GM12878 (cell line): Measurements from ENCODE around the gene SLC38A1. TPM values are rescaled to one million over a fixed set of nuclear protein-coding genes. Genes with fewer than 3 reads are reported as not detected.

Source experiments
- ATAC-seq: fragments of 200-7000 bp; cut with Tn5 transposase; 3 replicates; pipeline ENCODE4 v1.9.1; 2020; ENCODE audit warnings: mild to moderate bottlenecking, moderate library complexity
- BruUV-seq: library from RNA; stranded (reverse); fragments of 400-500 nt; replicated peaks from 2 replicates; lab custom pipeline; 2021; lab: Mats Ljungman, UMichigan
- CTCF ChIA-PET: fragments of 300-600 bp; sonication (Branson Sonifier 250); formaldehyde crosslinking; extraction: SDS; loops from one replicate; lab custom pipeline; 2021; ENCODE audit warnings: inconsistent platforms; lab: Yijun Ruan, JAX
- POLR2A ChIA-PET: fragments of 350-600 bp; formaldehyde crosslinking; extraction: SDS; loops from one replicate; lab custom pipeline; 2021; ENCODE audit warnings: inconsistent platforms; lab: Charles Lee
- RAD21 ChIA-PET: fragments of 300-600 bp; sonication (Branson Sonifier 250); formaldehyde crosslinking; loops from one replicate; lab custom pipeline; 2023; ENCODE audit warnings: antibody characterized with exemption; ENCODE audit not compliant: unreplicated experiment; lab: Charles Lee
- SMC1A ChIA-PET: fragments of 300-600 bp; sonication (Branson Sonifier 250); formaldehyde crosslinking; loops from one replicate; lab custom pipeline; 2023; ENCODE audit not compliant: unreplicated experiment, uncharacterized antibody; lab: Charles Lee
- DNase-seq: peaks from one replicate; pipeline ENCODE4 v3.0.0-alpha.2; 2011; ENCODE audit warnings: low read depth, low spot score
- FAIRE-seq: peaks from 3 replicates; lab custom pipeline; 2011; peaks lifted over from hg19 to GRCh38; lab: Jason Lieb, UNC
- H2AFZ ChIP-seq: 2 replicates; pipeline ENCODE4 v1.6.0; 2011; ENCODE audit warnings: low read depth, low read length, control low read depth; ENCODE audit not compliant: control insufficient read depth
- H3K27ac ChIP-seq: 2 replicates; pipeline ENCODE4 v1.5.1; 2011; ENCODE audit warnings: control low read depth; ENCODE audit not compliant: control insufficient read depth, insufficient read depth
- H3K27me3 ChIP-seq, 2 experiments: replicated peaks in 1 of 2; 2 replicates each; pipeline versions ENCODE4 v1.6.0 to v1.6.1; 2011; ENCODE audit warnings: low read length in 1 of 2; ENCODE audit not compliant: control insufficient read depth in 2 of 2, insufficient read depth in 2 of 2
- H3K36me3 ChIP-seq, 2 experiments: 2 replicates each; pipeline ENCODE4 v1.5.1; 2011; ENCODE audit warnings: low read length in 1 of 2; ENCODE audit not compliant: control insufficient read depth in 2 of 2, insufficient read depth in 2 of 2
- H3K4me1 ChIP-seq: 2 replicates; pipeline ENCODE4 v1.6.1; 2011; ENCODE audit warnings: mild to moderate bottlenecking, low read length, moderate library complexity, mixed read lengths; ENCODE audit not compliant: control insufficient read depth, insufficient read depth
- H3K4me2 ChIP-seq: 2 replicates; pipeline ENCODE4 v1.6.0; 2011; ENCODE audit warnings: control low read depth; ENCODE audit not compliant: control insufficient read depth, insufficient read depth
- H3K4me3 ChIP-seq: fragments of 200-600 bp; sonication (generic); 2 replicates; pipeline ENCODE4 v1.5.1; 2016
- H3K79me2 ChIP-seq: 2 replicates; pipeline ENCODE4 v1.6.0; 2011; ENCODE audit warnings: low read length; ENCODE audit not compliant: control insufficient read depth, insufficient read depth
- H3K9ac ChIP-seq: 2 replicates; pipeline ENCODE4 v1.8.0; 2011; ENCODE audit warnings: low read length, control low read depth, mixed read lengths; ENCODE audit not compliant: control insufficient read depth, insufficient read depth
- H3K9me3 ChIP-seq: replicated peaks from 3 replicates; pipeline ENCODE4 v1.5.1; 2011; ENCODE audit warnings: mild to moderate bottlenecking, low read length; ENCODE audit not compliant: control insufficient read depth, insufficient read depth
- H4K20me1 ChIP-seq: 2 replicates; pipeline ENCODE4 v1.6.0; 2011; ENCODE audit not compliant: control insufficient read depth, insufficient read depth
- FOS ChIP-seq: IDR thresholded peaks from 3 replicates; pipeline ENCODE4 v1.6.1; 2011; ENCODE audit warnings: borderline replicate concordance; ENCODE audit not compliant: insufficient read length; ENCODE audit errors: extremely low read depth
- POLR2A ChIP-seq: IDR thresholded peaks from 2 replicates; pipeline ENCODE4 v1.6.1; 2011; ENCODE audit warnings: low read depth, mild to moderate bottlenecking, low read length
- POLR2AphosphoS5 ChIP-seq: IDR thresholded peaks from 2 replicates; pipeline ENCODE4 v1.6.1; 2011; ENCODE audit warnings: mild to moderate bottlenecking, low read length, inconsistent platforms
- RUNX3 ChIP-seq: IDR thresholded peaks from 2 replicates; pipeline ENCODE4 v1.6.1; 2012; ENCODE audit warnings: low read length, inconsistent platforms
- ZBED1 ChIP-seq: IDR thresholded peaks from 2 replicates; pipeline ENCODE4 v1.6.1; 2016; ENCODE audit warnings: borderline replicate concordance
- WGBS: methylation state at CpG from one replicate; pipeline ENCODE4 v1.1.6; 2016; ENCODE audit warnings: low lambda C conversion rate; ENCODE audit not compliant: insufficient replicate concordance, insufficient coverage; ENCODE audit errors: missing lambda C conversion rate; 5-methylcytosine and 5-hydroxymethylcytosine counted together
- in situ Hi-C: fragments of 300-500 bp; cut with MboI; formaldehyde crosslinking; loops from 9 replicates; pipeline ENCODE4 v1.14.3; 2018; ENCODE audit warnings: mixed read lengths
- intact Hi-C: fragments of 100-400 bp; cut with micrococcal nuclease; formaldehyde crosslinking; loops from one replicate; pipeline ENCODE4 v1.14.2; 2022; ENCODE audit not compliant: unreplicated experiment
- polyA plus RNA-seq, 11 experiments: library from polyadenylated mRNA; depleted of rRNA in 4 of 11; unstranded in 6 of 11; stranded (reverse) in 5 of 11; fragments of >200 nt; fragmentation: Nextera tagmentation in 4 of 11; fragmentation: Illumina TruSeq in 1 of 11; extraction: Ambion mirVana in 4 of 11; extraction: Trizol in 1 of 11; gene quantifications; 1 replicate in 1 of 11; 2 replicates in 10 of 11; pipeline versions ENCODE4 v1.2.1 to v1.2.3, GENCODE V29; 2011 to 2016; ENCODE audit warnings: inconsistent platforms in 2 of 11, missing spikeins in 2 of 11, low read depth in 1 of 11
- total RNA-seq, 4 experiments: library from RNA; depleted of rRNA in 3 of 4; stranded (reverse); fragments of >200 nt in 3 of 4; fragmentation: Illumina TruSeq in 1 of 4; extraction: Trizol in 1 of 4; gene quantifications; 2 replicates each; pipeline versions ENCODE4 v1.2.1 to v1.2.3, GENCODE V29; 2013 to 2021
- TF ChIP-seq, protein P1 (sequence below): fragments of 450-650 bp; IDR thresholded peaks from 2 replicates; pipeline ENCODE4 v1.6.1; 2016; ENCODE audit warnings: mild to moderate bottlenecking
- TF ChIP-seq, protein P2 (sequence below): IDR thresholded peaks from 2 replicates; pipeline ENCODE4 v1.6.1; 2012; ENCODE audit warnings: low read depth, low read length, improper control_type of control experiment

The SLC38A1 gene
- total and polyA plus RNA-seq, 10 of the 15 experiments (the other 5 are each of a cell fraction or from before 2014, with no cell fraction given) = 38.1 to 191 (median 144) TPM

DNA sequence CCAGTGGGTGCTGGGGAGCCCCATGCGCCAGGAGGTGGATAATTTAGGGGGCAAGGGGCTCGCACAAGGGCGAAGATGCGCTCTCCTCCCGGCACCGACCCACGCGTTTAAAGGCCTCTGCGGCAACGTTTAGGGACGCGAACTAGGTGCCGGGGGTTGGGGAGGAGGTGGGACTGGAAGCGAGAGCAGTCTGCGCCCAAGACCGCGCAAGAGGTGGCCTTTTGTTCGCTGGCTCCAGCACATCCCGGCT is 1.3 kb downstream of the SLC38A1 start:
- no peak for FAIRE-seq
- H2AFZ ChIP-seq = no peak overlapping the region; the same call in 1 of the 2 replicates
- under 1% methylated on average over 19 of the region's 19 CpGs for WGBS
- CTCF ChIA-PET = interaction anchor here (6.2 kb wide), 1 partner anchor 61 kb away, joined by 45 read pairs; no protein-coding TSS in a partner anchor
- RAD21 ChIA-PET = interaction anchor here (3.3 to 3.6 kb wide), 3 partner anchors 50 to 100 kb away, joined by 14 to 60 read pairs (median 23); no protein-coding TSS in a partner anchor
- no peak for DNase-seq
- peak overlapping the region; percentile 95 for H3K27ac ChIP-seq
- TF ChIP-seq FOS (no peak), RUNX3 (0 out of 2 replicates have a peak, but pooled peaks have one; percentile 1), POLR2A (peak; percentile 45), POLR2AphosphoS5 (0 out of 2 replicates have a peak, but pooled peaks have one; percentile 12), ZBED1 (peak; percentile 11; the same call in 1 of the 2 replicates)
- TF ChIP-seq, protein P1, sequence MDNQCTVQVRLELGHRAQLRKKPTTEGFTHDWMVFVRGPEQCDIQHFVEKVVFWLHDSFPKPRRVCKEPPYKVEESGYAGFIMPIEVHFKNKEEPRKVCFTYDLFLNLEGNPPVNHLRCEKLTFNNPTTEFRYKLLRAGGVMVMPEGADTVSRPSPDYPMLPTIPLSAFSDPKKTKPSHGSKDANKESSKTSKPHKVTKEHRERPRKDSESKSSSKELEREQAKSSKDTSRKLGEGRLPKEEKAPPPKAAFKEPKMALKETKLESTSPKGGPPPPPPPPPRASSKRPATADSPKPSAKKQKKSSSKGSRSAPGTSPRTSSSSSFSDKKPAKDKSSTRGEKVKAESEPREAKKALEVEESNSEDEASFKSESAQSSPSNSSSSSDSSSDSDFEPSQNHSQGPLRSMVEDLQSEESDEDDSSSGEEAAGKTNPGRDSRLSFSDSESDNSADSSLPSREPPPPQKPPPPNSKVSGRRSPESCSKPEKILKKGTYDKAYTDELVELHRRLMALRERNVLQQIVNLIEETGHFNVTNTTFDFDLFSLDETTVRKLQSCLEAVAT = 0 out of 2 replicates have a peak, but pooled peaks have one; percentile 51
- TF ChIP-seq, protein P2, sequence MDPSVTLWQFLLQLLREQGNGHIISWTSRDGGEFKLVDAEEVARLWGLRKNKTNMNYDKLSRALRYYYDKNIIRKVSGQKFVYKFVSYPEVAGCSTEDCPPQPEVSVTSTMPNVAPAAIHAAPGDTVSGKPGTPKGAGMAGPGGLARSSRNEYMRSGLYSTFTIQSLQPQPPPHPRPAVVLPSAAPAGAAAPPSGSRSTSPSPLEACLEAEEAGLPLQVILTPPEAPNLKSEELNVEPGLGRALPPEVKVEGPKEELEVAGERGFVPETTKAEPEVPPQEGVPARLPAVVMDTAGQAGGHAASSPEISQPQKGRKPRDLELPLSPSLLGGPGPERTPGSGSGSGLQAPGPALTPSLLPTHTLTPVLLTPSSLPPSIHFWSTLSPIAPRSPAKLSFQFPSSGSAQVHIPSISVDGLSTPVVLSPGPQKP = no peak
- H3K79me2 ChIP-seq = peaks cover 82% of the 10 kb centered on the region
- 0 out of 4 replicates have a peak, but pooled peaks cover 0 to 4% of the 10 kb centered on the region in 2 experiments for H3K36me3 ChIP-seq
- in situ Hi-C loops = loop anchor here (5.0 kb wide), 1 partner anchor 100 kb away; no protein-coding TSS in a partner anchor
- SMC1A ChIA-PET = interaction anchor here (3.8 to 4.6 kb wide), 2 partner anchors 61 to 88 kb away, joined by 31 to 39 read pairs; no protein-coding TSS in a partner anchor
- no peaks in the 10 kb centered on the region for H3K9me3 ChIP-seq
- H3K9ac ChIP-seq = peak overlapping the region; percentile 97
- peak overlapping the region; percentile 82 for H3K4me3 ChIP-seq
- peak; percentile 3 for ATAC-seq
- H3K4me2 ChIP-seq = peak overlapping the region; percentile 96
- POLR2A ChIA-PET = interaction anchor here (3.8 kb wide), 1 partner anchor 50 kb away, joined by 30 read pairs; no protein-coding TSS in a partner anchor
- H4K20me1 ChIP-seq = peaks cover 2% of the 10 kb centered on the region; the same call in 1 of the 2 replicates
- intact Hi-C loops = loop anchor here (2.0 to 10.0 kb wide), 6 partner anchors 51 to 1437 kb away; partner anchors contain the start of genes ARID2 and RPAP3
- H3K27me3 ChIP-seq = no peaks in the 10 kb centered on the region
- peaks cover 12% of the 10 kb centered on the region; the same call in 1 of the 2 replicates for H3K4me1 ChIP-seq
- BruUV-seq = no TSS peak
